B cell (primary cell): ENCODE data around the gene CSMD2. TPM values are rescaled to one million over a fixed set of nuclear protein-coding genes. Genes with fewer than 3 reads are reported as not detected.

Source experiments
- ATAC-seq: fragments of 200-7000 bp; cut with Tn5 transposase; one replicate; pipeline ENCODE4 v1.10.0; 2021; ENCODE audit warnings: low read depth, mild to moderate bottlenecking, moderate number of reproducible peaks, moderate library complexity
- CTCF ChIA-PET: fragments of 350-600 bp; sonication (Branson Sonifier 250); formaldehyde crosslinking; loops from one replicate; lab custom pipeline; 2021; ENCODE audit warnings: antibody characterized with exemption, inconsistent platforms; lab: Charles Lee
- POLR2A ChIA-PET: fragments of 350-600 bp; sonication (Branson Sonifier 250); formaldehyde crosslinking; loops from one replicate; lab custom pipeline; 2021; ENCODE audit warnings: antibody characterized with exemption; lab: Charles Lee
- DNase-seq: peaks from one replicate; pipeline ENCODE4 v3.0.0; 2013
- H2AFZ ChIP-seq: 2 replicates; pipeline ENCODE4 v1.6.1; 2012; ENCODE audit warnings: mild to moderate bottlenecking, low read depth, low read length; ENCODE audit not compliant: insufficient read depth, poor library complexity, severe bottlenecking
- H3K27ac ChIP-seq, 2 donors: 1 replicate in 1 of 2; 2 replicates in 1 of 2; pipeline ENCODE4 v1.5.1; 2012 to 2013; ENCODE audit warnings: low read length in 2 of 2, mild to moderate bottlenecking in 2 of 2, moderate library complexity in 1 of 2
- H3K27me3 ChIP-seq, 4 experiments: fragments of 200-600 bp in 1 of 4; sonication (generic) in 1 of 4; replicated peaks in 1 of 4; 1 replicate in 2 of 4; 2 replicates in 2 of 4; pipeline versions ENCODE4 v1.6.1 to v1.7.0; 2013 to 2016; ENCODE audit warnings: low read length in 3 of 4, mild to moderate bottlenecking in 2 of 4, mixed read lengths in 1 of 4, moderate library complexity in 1 of 4; ENCODE audit not compliant: insufficient read depth in 4 of 4, control insufficient read depth in 3 of 4; ENCODE audit errors: control extremely low read depth in 1 of 4
- H3K36me3 ChIP-seq, 2 experiments: replicated peaks in 1 of 2; 1 replicate in 1 of 2; 2 replicates in 1 of 2; pipeline versions ENCODE4 v1.6.1 to v1.7.1; 2013; ENCODE audit warnings: low read length in 1 of 2; ENCODE audit not compliant: insufficient read depth in 2 of 2, control insufficient read depth in 1 of 2; ENCODE audit errors: control extremely low read depth in 1 of 2, extremely low read depth in 1 of 2
- H3K4me1 ChIP-seq, 2 donors: fragments of 200-600 bp in 1 of 2; sonication (generic) in 1 of 2; 1 replicate in 1 of 2; 2 replicates in 1 of 2; pipeline versions ENCODE4 v1.5.1 to v1.6.1; 2013 to 2017; ENCODE audit warnings: low read length in 2 of 2; ENCODE audit not compliant: control insufficient read depth in 2 of 2, insufficient read depth in 2 of 2
- H3K4me2 ChIP-seq: replicated peaks from 2 replicates; pipeline ENCODE3; 2012; ENCODE audit warnings: mild to moderate bottlenecking, low read depth, low read length; ENCODE audit not compliant: poor library complexity, severe bottlenecking
- H3K4me3 ChIP-seq, 5 experiments: fragments of 200-600 bp in 1 of 5; sonication (generic) in 1 of 5; 1 replicate in 3 of 5; 2 replicates in 2 of 5; pipeline versions ENCODE4 v1.5.1 to v1.7.0; 2011 to 2016; ENCODE audit warnings: low read length in 4 of 5, mild to moderate bottlenecking in 4 of 5, low read depth in 2 of 5, control low read depth in 1 of 5, moderate library complexity in 1 of 5; ENCODE audit not compliant: insufficient read depth in 1 of 5; ENCODE audit errors: control extremely low read depth in 1 of 5, extremely low read depth in 1 of 5
- H3K79me2 ChIP-seq: fragments of 200-600 bp; sonication (generic); one replicate; pipeline ENCODE4 v1.6.0; 2016; ENCODE audit warnings: low read length; ENCODE audit not compliant: control insufficient read depth, insufficient read depth
- H3K9ac ChIP-seq: fragments of 200-600 bp; sonication (generic); 2 replicates; pipeline ENCODE4 v1.6.1; 2017; ENCODE audit warnings: mild to moderate bottlenecking, low read length, moderate library complexity
- H3K9me3 ChIP-seq, 3 donors: one replicate each; pipeline versions ENCODE4 v1.6.1 to v1.7.1; 2013; ENCODE audit warnings: low read length in 2 of 3; ENCODE audit not compliant: control insufficient read depth in 2 of 3, insufficient read depth in 1 of 3; ENCODE audit errors: control extremely low read depth in 1 of 3
- H4K20me1 ChIP-seq: 2 replicates; pipeline ENCODE4 v1.6.0; 2012; ENCODE audit warnings: mild to moderate bottlenecking, low read length; ENCODE audit not compliant: insufficient read depth, control insufficient read depth, poor library complexity, severe bottlenecking
- H3K27ac Mint-ChIP-seq: one replicate; pipeline ENCODE4 v1.8.0; 2021; ENCODE audit warnings: mixed read lengths
- H3K27me3 Mint-ChIP-seq: one replicate; pipeline ENCODE4 v1.8.0; 2021; ENCODE audit warnings: mixed read lengths
- H3K4me1 Mint-ChIP-seq: one replicate; pipeline ENCODE4 v1.8.0; 2021; ENCODE audit warnings: mixed read lengths
- H3K4me3 Mint-ChIP-seq: one replicate; pipeline ENCODE4 v1.8.0; 2021; ENCODE audit warnings: mixed read lengths
- H3K9me3 Mint-ChIP-seq: one replicate; pipeline ENCODE4 v1.8.0; 2022; ENCODE audit warnings: mixed read lengths; ENCODE audit not compliant: insufficient read depth
- CTCF ChIP-seq: fragments of 200-600 bp; IDR thresholded peaks from one replicate; pipeline ENCODE4 v1.8.0; 2022; ENCODE audit warnings: antibody characterized with exemption, mild to moderate bottlenecking
- EZH2 ChIP-seq: IDR thresholded peaks from 2 replicates; pipeline ENCODE4 v1.6.1; 2012; ENCODE audit warnings: borderline replicate concordance, low read depth, mild to moderate bottlenecking, moderate library complexity, low read length; ENCODE audit not compliant: insufficient read depth, poor library complexity, severe bottlenecking
- WGBS: methylation state at CpG from one replicate; pipeline ENCODE4 v1.1.5; 2013; ENCODE audit warnings: missing lambda C conversion rate; ENCODE audit not compliant: insufficient coverage; 5-methylcytosine and 5-hydroxymethylcytosine counted together
- intact Hi-C: fragments of 100-400 bp; cut with micrococcal nuclease; formaldehyde crosslinking; loops from one replicate; pipeline ENCODE4 v1.10.0; 2022
- polyA plus RNA-seq: library from polyadenylated mRNA; depleted of rRNA; stranded (reverse); fragments of >200 nt; gene quantifications from 2 replicates; pipeline ENCODE4 v1.2.3, GENCODE V29; 2012
- total RNA-seq, 2 donors: library from RNA; stranded (reverse); fragments of 120-200 nt in 1 of 2; gene quantifications; 1 replicate in 1 of 2; 2 replicates in 1 of 2; pipeline versions ENCODE4 v1.2.3 to v1.2.4, GENCODE V29; 2013 to 2022

Gene CSMD2
- total and polyA plus RNA-seq, 2 donors (not counting 1 experiment from before 2014, with no cell fraction given), result not detected

DNA sequence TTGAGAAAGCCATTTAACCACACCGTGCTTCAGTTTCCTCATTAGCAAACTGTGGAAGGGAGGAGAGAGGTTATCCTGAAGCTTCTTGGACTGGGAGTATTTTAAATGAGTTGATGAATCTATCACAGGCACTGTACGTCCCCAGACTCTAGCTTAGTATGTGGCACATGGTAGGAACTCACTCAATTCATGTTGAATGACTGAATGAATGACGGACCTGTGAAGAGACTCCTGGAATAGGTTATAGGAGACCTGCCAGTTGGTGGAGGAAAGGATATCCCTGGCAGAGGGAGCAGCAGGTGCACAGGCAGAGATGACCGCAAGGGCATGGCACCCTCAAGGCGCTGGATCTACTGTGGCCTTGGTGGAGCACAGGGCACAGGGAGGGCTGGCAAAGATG lies 182.6 kb downstream of the CSMD2 start:
- Mint-ChIP-seq H3K27me3 (peaks cover 28% of the 10 kb centered on the region), H3K4me3 (no peak overlapping the region), H3K27ac (no peak overlapping the region), H3K4me1 (no peaks in the 10 kb centered on the region), H3K9me3 (no peaks in the 10 kb centered on the region)
- H4K20me1 ChIP-seq, result no peaks in the 10 kb centered on the region
- H2AFZ ChIP-seq, result no peak overlapping the region
- ChIA-PET CTCF (no interaction called here), POLR2A (no interaction called here)
- H3K4me3 ChIP-seq, result no peak overlapping the region
- H3K36me3 ChIP-seq, result no peaks in the 10 kb centered on the region
- no peak overlapping the region for H3K9ac ChIP-seq
- no peaks in the 10 kb centered on the region for H3K4me1 ChIP-seq
- ATAC-seq, result no peak
- H3K9me3 ChIP-seq, result peaks cover 0 to 3% (median 0%) of the 10 kb centered on the region in 3 donors
- H3K27me3 ChIP-seq, result peaks cover 0 to 3% (median 0%) of the 10 kb centered on the region in 4 experiments
- 95% methylated on average over 4 of the region's 5 CpGs for WGBS
- no peak overlapping the region for H3K27ac ChIP-seq
- TF ChIP-seq CTCF, result no peak
- no peak for TF ChIP-seq EZH2
- no peaks in the 10 kb centered on the region for H3K79me2 ChIP-seq
- no peak for DNase-seq
- intact Hi-C loops, result no loop called here
- H3K4me2 ChIP-seq, result no peak overlapping the region

- Histone ChIP-seq H3K4me2 (no peak overlapping the region), H3K4me1 (no peaks in the 10 kb centered on the region), H3K79me2 (no peaks in the 10 kb centered on the region), H3K9ac (no peak overlapping the region), H3K9me3 (peaks cover 0 to 3% (median 0%) of the 10 kb centered on the region in 3 donors), H3K36me3 (no peaks in the 10 kb centered on the region), H3K4me3 (no peak overlapping the region), H2AFZ (no peak overlapping the region), H3K27me3 (peaks cover 0 to 4% (median 2%) of the 10 kb centered on the region in 4 experiments), H4K20me1 (no peaks in the 10 kb centered on the region), H3K27ac (no peak overlapping the region)
- ChIA-PET CTCF (no interaction called here), POLR2A (no interaction called here)
- no peak overlapping the region for H3K27ac Mint-ChIP-seq
- H3K9me3 Mint-ChIP-seq, result no peaks in the 10 kb centered on the region
- no peaks in the 10 kb centered on the region for H3K4me1 Mint-ChIP-seq
- DNase-seq (no peak), ATAC-seq (no peak)
- intact Hi-C loops, result no loop called here
- H3K4me3 Mint-ChIP-seq, result no peak overlapping the region
- H3K27me3 Mint-ChIP-seq, result peaks cover 29% of the 10 kb centered on the region
- WGBS, result 92% methylated on average over 4 of the region's 4 CpGs
- no peak for TF ChIP-seq CTCF
- no peak for TF ChIP-seq EZH2
Observed at GRCh38 chr1:33979341-33979740, 185.7 kb downstream of the CSMD2 start.
